D721Med (cell line): ENCODE data around the gene WNT6.

Experiments used
- DNase-seq: peaks from one replicate; pipeline ENCODE4 v3.0.0; 2011; ENCODE audit warnings: low spot score; ENCODE audit not compliant: insufficient read length
- FAIRE-seq: peaks from 2 replicates; lab custom pipeline; 2011; peaks lifted over from hg19 to GRCh38; lab: Jason Lieb, UNC
- TF ChIP-seq, protein P1 (sequence below): IDR thresholded peaks from 2 replicates; pipeline ENCODE4 v1.5.1; 2012; ENCODE audit warnings: mild to moderate bottlenecking, control low read depth; ENCODE audit not compliant: insufficient read depth; ENCODE audit errors: missing control alignments

The WNT6 gene

DNA sequence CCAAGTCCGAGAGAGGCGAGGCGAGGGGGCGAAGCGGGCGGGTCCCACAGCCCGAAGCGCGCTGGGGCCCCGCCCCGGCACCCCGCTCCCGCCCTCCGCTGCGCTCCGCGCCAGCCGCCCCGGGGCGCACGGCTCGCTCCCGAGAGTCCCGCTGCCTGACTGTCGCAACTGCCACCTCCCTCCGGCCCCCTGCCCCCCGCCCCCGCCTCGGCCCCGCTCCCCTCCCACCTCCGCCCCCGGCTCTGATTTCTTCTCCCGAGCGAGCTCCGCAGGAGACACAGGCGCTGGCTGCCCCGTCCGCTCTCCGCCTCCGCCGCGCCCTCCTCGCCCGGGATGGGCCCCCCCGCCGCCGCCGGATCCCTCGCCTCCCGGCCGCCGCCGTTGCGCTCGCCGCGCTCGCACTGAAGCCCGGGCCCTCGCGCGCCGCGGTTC lies at the start of gene WNT6:
Gene WNT6 (plus strand): TSS at position 250 of the 432 bp plus-strand sequence. CDS start 233 bp downstream, outside the sequence.
- FAIRE-seq: no peak
- DNase-seq: no peak
- TF ChIP-seq, protein P1, sequence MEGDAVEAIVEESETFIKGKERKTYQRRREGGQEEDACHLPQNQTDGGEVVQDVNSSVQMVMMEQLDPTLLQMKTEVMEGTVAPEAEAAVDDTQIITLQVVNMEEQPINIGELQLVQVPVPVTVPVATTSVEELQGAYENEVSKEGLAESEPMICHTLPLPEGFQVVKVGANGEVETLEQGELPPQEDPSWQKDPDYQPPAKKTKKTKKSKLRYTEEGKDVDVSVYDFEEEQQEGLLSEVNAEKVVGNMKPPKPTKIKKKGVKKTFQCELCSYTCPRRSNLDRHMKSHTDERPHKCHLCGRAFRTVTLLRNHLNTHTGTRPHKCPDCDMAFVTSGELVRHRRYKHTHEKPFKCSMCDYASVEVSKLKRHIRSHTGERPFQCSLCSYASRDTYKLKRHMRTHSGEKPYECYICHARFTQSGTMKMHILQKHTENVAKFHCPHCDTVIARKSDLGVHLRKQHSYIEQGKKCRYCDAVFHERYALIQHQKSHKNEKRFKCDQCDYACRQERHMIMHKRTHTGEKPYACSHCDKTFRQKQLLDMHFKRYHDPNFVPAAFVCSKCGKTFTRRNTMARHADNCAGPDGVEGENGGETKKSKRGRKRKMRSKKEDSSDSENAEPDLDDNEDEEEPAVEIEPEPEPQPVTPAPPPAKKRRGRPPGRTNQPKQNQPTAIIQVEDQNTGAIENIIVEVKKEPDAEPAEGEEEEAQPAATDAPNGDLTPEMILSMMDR: no peak

DNA sequence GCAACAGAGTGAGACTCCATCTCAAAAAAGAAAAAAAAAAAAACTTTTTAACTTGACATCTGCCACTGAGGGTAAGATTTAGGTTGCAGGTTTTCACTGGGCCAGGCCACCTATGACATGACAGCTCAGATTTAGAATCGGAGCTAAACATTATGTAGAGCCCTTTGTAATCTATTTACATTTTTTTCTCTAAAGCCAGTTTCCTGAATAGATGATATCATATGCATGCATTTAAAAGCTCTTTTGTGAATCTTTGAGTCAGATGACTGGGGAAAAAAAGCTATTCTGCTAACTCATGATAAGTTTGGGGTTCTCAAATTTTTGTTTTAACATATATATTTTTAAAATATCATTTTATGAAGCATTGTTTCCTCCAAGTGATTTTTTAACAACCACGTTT lies 49.3 kb upstream of the WNT6 start:
- no peak for FAIRE-seq

DNA sequence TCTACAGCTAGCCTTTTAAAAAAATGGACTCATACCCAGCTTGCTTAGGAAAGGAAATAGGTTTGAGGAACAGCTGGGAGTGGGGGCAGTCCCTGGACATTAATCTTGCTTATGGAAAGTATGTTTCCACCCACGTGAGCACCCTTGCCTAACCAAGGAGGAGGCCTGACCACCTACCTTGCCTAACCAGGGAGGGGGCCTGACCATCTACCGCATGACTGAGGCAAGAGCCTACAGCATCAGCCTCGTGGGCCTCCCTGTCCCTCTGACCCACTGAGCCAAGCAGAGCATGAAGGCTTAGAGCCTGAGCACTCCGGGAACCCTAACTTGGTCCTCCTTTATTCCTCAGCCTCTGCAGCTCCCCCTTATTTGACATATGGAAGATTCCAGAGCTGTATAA lies 48.2 kb upstream of the WNT6 start:
- FAIRE-seq: no peak
- TF ChIP-seq, protein P1: no peak
- no peak for DNase-seq

More for the DNA sequence above, 49.3 kb upstream of the WNT6 start:
- TF ChIP-seq, protein P1: no peak
- DNase-seq: no peak

DNA sequence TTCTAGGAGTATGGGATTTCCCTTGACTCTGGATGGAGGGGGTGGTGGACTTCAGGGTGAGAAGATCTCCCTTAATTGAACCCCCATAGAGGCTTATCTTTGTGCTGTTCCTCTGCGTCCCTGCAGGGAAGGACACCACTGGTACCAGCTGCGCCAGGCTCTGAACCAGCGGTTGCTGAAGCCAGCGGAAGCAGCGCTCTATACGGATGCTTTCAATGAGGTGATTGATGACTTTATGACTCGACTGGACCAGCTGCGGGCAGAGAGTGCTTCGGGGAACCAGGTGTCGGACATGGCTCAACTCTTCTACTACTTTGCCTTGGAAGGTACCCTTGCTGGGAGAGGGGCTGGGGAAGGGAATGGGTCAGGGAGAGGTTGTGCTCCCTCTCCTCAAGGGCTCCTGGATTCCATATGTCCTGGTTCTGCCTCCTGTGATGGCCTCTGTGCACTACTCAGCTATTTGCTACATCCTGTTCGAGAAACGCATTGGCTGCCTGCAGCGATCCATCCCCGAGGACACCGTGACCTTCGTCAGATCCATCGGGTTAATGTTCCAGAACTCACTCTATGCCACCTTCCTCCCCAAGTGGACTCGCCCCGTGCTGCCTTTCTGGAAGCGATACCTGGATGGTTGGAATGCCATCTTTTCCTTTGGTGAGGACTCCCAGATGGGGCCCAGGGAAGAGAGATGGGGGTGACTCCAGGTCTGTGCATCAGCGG lies 47.3 kb upstream of the WNT6 start:
- FAIRE-seq (no peak), DNase-seq (no peak)
- TF ChIP-seq, protein P1: no peak

DNA sequence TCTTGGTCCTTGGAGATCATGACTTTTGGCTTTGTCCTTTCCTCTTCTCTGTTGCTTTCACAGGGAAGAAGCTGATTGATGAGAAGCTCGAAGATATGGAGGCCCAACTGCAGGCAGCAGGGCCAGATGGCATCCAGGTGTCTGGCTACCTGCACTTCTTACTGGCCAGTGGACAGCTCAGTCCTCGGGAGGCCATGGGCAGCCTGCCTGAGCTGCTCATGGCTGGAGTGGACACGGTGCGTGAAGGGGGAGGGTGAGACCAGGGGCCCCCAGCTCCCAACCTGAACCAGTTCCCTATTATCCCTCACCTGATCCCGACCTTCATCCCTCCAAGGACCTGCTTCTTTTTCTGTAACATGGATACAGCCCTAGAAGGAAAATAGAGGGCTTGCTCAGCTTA lies 46.7 kb upstream of the WNT6 start:
- DNase-seq: no peak
- FAIRE-seq: no peak
- TF ChIP-seq, protein P1: no peak

DNA sequence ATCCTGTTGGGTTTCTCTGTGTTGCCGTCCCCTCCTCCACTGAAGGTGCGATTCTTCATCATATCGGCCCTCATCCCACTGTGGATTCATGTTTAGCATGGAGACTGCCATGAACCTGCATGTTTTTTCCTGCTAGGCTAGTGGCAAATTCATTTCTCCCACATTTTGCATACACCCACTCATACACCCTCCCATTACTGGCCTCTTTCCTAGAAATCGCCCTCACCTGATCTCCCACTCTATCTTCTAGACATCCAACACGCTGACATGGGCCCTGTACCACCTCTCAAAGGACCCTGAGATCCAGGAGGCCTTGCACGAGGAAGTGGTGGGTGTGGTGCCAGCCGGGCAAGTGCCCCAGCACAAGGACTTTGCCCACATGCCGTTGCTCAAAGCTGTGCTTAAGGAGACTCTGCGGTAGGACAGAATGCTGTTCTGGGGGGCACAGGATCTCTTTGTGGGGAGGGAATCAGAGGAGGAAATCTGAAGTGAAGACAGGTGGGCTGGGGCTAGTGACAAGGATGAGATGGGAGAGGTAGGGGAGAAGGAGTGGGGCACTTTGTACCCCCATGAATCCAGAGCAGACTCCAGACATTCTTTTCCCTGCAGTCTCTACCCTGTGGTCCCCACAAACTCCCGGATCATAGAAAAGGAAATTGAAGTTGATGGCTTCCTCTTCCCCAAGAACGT lies 45.7 kb upstream of the WNT6 start:
- TF ChIP-seq, protein P1: no peak
- DNase-seq: no peak
- no peak for FAIRE-seq
